Measurements from ENCODE around the gene ZNF786.

DNA sequence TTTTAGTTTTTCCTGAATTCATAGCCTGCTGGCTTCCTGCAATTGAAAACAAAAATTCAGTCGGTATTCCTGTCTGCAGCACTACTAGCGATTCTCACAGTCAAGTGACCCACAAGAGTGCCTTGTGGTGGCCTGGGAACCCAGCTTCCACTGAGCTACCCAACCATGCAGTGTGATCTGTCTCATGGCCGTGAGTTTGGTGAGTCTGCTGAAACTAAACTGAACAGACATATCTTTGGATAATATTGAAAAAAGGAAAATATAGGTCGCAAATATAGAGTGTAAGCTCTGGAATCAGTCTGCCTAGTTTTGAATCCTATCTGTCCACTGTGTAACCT lies 18.1 kb downstream of the ZNF786 start:
- TF ChIP-seq ZNF444 (CRISPR knock-in tag; IDR thresholded peaks at IDR 0.05): no peak
- TF ChIP-seq RBFOX2 (IDR thresholded peaks at IDR 0.05; ENCODE audit: low read depth, low read length): no peak
- TF ChIP-seq ZNF24 (IDR thresholded peaks at IDR 0.05): no peak
- TF ChIP-seq GABPB1 (CRISPR knock-in tag; IDR thresholded peaks at IDR 0.05): no peak
- no peak for TF ChIP-seq BRCA1 (IDR thresholded peaks at IDR 0.05)
- no peak for TF ChIP-seq BRCA1 (CRISPR knock-in tag; IDR thresholded peaks at IDR 0.05)
- no peak for TF ChIP-seq KLF16 (IDR thresholded peaks at IDR 0.05)
- TF ChIP-seq ZNF140 (CRISPR knock-in tag; IDR thresholded peaks at IDR 0.05): no peak
- no peak for TF ChIP-seq CREB3 (tag; conservative IDR thresholded peaks at IDR 0.05; ENCODE audit: low read depth)
- TF ChIP-seq ZKSCAN1 (IDR thresholded peaks at IDR 0.05; ENCODE audit: low read depth, low read length): no peak
- TF ChIP-seq EP400 (IDR thresholded peaks at IDR 0.05): no peak
